ENCODE results near the gene STK24. TPM values are rescaled to one million over a fixed set of nuclear protein-coding genes. Genes with fewer than 3 reads are reported as not detected.

STK24 gene
- total RNA-seq, 1 donor from 2014 or later = 121 TPM

- H3K9me3 Mint-ChIP-seq = no peaks in the 10 kb centered on the region
- H3K27ac Mint-ChIP-seq = peak overlapping the region; percentile 67
- no peaks in the 10 kb centered on the region for H3K27me3 Mint-ChIP-seq
- TF ChIP-seq CTCF (conservative IDR thresholded peaks at IDR 0.05) = no peak
- no peak for DNase-seq (ENCODE audit: extremely low spot score, unreplicated experiment)
- peak overlapping the region; percentile 62 for H3K4me3 Mint-ChIP-seq
- H3K36me3 Mint-ChIP-seq = peaks cover 14% of the 10 kb centered on the region
- peaks cover 53% of the 10 kb centered on the region for H3K4me1 Mint-ChIP-seq (ENCODE audit: unreplicated experiment)
Measured at GRCh38 chr13:98478189-98479129, 98.4 kb downstream of the STK24 start.

- H3K4me3 Mint-ChIP-seq = peak overlapping the region; percentile 34
- no peak for DNase-seq (ENCODE audit: extremely low spot score, unreplicated experiment)
Measured at GRCh38 chr13:98476538-98476966, 100.4 kb downstream of the STK24 start.

GRCh38 chr13:98476106-98476505, 100.8 kb downstream of the STK24 start:
- peak overlapping the region; percentile 34 for H3K4me3 Mint-ChIP-seq
- H3K27ac Mint-ChIP-seq = peak overlapping the region; percentile 50
- no peak for DNase-seq (ENCODE audit: extremely low spot score, unreplicated experiment)
- H3K9me3 Mint-ChIP-seq = no peaks in the 10 kb centered on the region
- peaks cover 43% of the 10 kb centered on the region for H3K4me1 Mint-ChIP-seq (ENCODE audit: unreplicated experiment)
- H3K36me3 Mint-ChIP-seq = peaks cover 33% of the 10 kb centered on the region
- TF ChIP-seq CTCF (conservative IDR thresholded peaks at IDR 0.05) = no peak
- no peaks in the 10 kb centered on the region for H3K27me3 Mint-ChIP-seq

More at GRCh38 chr13:98476538-98476966, 100.4 kb downstream of the STK24 start:
- Mint-ChIP-seq H3K27ac (peak overlapping the region; percentile 65), H3K9me3 (no peaks in the 10 kb centered on the region), H3K4me1 (ENCODE audit: unreplicated experiment) (peaks cover 48% of the 10 kb centered on the region), H3K36me3 (peaks cover 31% of the 10 kb centered on the region), H3K27me3 (no peaks in the 10 kb centered on the region)
- no peak for TF ChIP-seq CTCF (conservative IDR thresholded peaks at IDR 0.05)

GRCh38 chr13:98475522-98475921, 101.4 kb downstream of the STK24 start:
- Mint-ChIP-seq H3K4me3 (no peak overlapping the region), H3K27me3 (no peaks in the 10 kb centered on the region)

GRCh38 chr13:98474761-98475160, 102.1 kb downstream of the STK24 start:
- Mint-ChIP-seq H3K4me1 (ENCODE audit: unreplicated experiment) (peaks cover 40% of the 10 kb centered on the region), H3K27ac (no peak overlapping the region), H3K4me3 (no peak overlapping the region), H3K9me3 (no peaks in the 10 kb centered on the region), H3K27me3 (no peaks in the 10 kb centered on the region), H3K36me3 (peaks cover 32% of the 10 kb centered on the region)
- TF ChIP-seq CTCF (conservative IDR thresholded peaks at IDR 0.05) = no peak
- no peak for DNase-seq (ENCODE audit: extremely low spot score, unreplicated experiment)

More at GRCh38 chr13:98475522-98475921, 101.4 kb downstream of the STK24 start:
- no peaks in the 10 kb centered on the region for H3K9me3 Mint-ChIP-seq
- peaks cover 32% of the 10 kb centered on the region for H3K36me3 Mint-ChIP-seq
- DNase-seq (ENCODE audit: extremely low spot score, unreplicated experiment) = no peak
- TF ChIP-seq CTCF (conservative IDR thresholded peaks at IDR 0.05) = no peak
- no peak overlapping the region for H3K27ac Mint-ChIP-seq
- peaks cover 40% of the 10 kb centered on the region for H3K4me1 Mint-ChIP-seq (ENCODE audit: unreplicated experiment)
